K562 (cell line): ENCODE data around the gene ATG7. TPM values are rescaled to one million over a fixed set of nuclear protein-coding genes. Genes with fewer than 3 reads are reported as not detected.

Experiments used
- ARHGAP35 ChIP-seq: fragments of 450-650 bp; IDR thresholded peaks from 2 replicates; pipeline ENCODE4 v1.6.1; 2018; ENCODE audit not compliant: partially characterized antibody
- CREBBP ChIP-seq: IDR thresholded peaks from one replicate; pipeline ENCODE4 v1.6.1; 2012; ENCODE audit warnings: low read depth, mild to moderate bottlenecking, control low read depth, inconsistent platforms, low read length
- HDAC1 ChIP-seq, 2 experiments: fragments of 450-650 bp; IDR thresholded peaks; 2 replicates each; pipeline ENCODE4 v1.6.1; 2016 to 2017; ENCODE audit warnings: inconsistent platforms in 1 of 2, mild to moderate bottlenecking in 1 of 2, moderate library complexity in 1 of 2
- POLR2B ChIP-seq: fragments of 450-650 bp; IDR thresholded peaks from 2 replicates; pipeline ENCODE4 v1.6.1; 2018; ENCODE audit warnings: low read depth; ENCODE audit not compliant: partially characterized antibody
- PRPF4 ChIP-seq: fragments of 200-400 bp; formaldehyde crosslinking; IDR thresholded peaks from one replicate; pipeline ENCODE4 v1.6.1; 2017; ENCODE audit warnings: low read length, low read depth, mild to moderate bottlenecking; ENCODE audit not compliant: insufficient read depth, poor library complexity, severe bottlenecking
- polyA plus RNA-seq, 8 experiments: library from polyadenylated mRNA; depleted of rRNA in 4 of 8; stranded (reverse) in 5 of 8; unstranded in 3 of 8; fragments of >200 nt; fragmentation: Nextera tagmentation in 2 of 8; fragmentation: Illumina TruSeq in 1 of 8; extraction: Ambion mirVana in 2 of 8; extraction: Trizol in 1 of 8; gene quantifications; 2 replicates each; pipeline versions ENCODE4 v1.2.1 to v1.2.3, GENCODE V29; 2011 to 2014; ENCODE audit warnings: inconsistent platforms in 1 of 8, missing spikeins in 1 of 8
- total RNA-seq, 7 experiments: library from RNA; depleted of rRNA in 6 of 7; stranded (reverse); fragments of >200 nt in 6 of 7; fragmentation: Illumina TruSeq in 2 of 7; extraction: Trizol in 2 of 7; gene quantifications; 2 replicates each; pipeline versions ENCODE4 v1.2.1 to v1.2.3, GENCODE V29; 2011 to 2021; ENCODE audit warnings: low replicate concordance in 1 of 7
- TF ChIP-seq, protein P1 (sequence below): fragments of 250-450 bp; sonication (Bioruptor Pico); IDR thresholded peaks from 2 replicates; pipeline ENCODE4 v1.4.0; 2020; ENCODE audit warnings: mild to moderate bottlenecking, moderate library complexity
- TF ChIP-seq, protein P2 (sequence below): fragments of 450-650 bp; IDR thresholded peaks from 2 replicates; pipeline ENCODE4 v1.6.1; 2016; ENCODE audit warnings: borderline replicate concordance
- TF ChIP-seq, protein P3 (sequence below): fragments of 450-650 bp; formaldehyde crosslinking; IDR thresholded peaks from 2 replicates; pipeline ENCODE4 v1.4.0; 2020; ENCODE audit warnings: mild to moderate bottlenecking, mixed read lengths
- TF ChIP-seq, protein P4 (sequence below): fragments of 200-800 bp; sonication (Bioruptor generic); IDR thresholded peaks from 2 replicates; pipeline ENCODE4 v1.6.1; 2016; ENCODE audit warnings: missing genetic modification characterization, missing compliant biosample characterization
- TF ChIP-seq, protein P5 (sequence below): fragments of 450-650 bp; formaldehyde crosslinking; IDR thresholded peaks from 2 replicates; pipeline ENCODE4 v1.4.0; 2022; ENCODE audit warnings: mild to moderate bottlenecking, moderate library complexity

The ATG7 gene
- total and polyA plus RNA-seq, 9 of the 15 experiments (the other 6 are each of a cell fraction or from before 2014, with no cell fraction given) = 18.3 to 45.3 (median 33.6) TPM

DNA sequence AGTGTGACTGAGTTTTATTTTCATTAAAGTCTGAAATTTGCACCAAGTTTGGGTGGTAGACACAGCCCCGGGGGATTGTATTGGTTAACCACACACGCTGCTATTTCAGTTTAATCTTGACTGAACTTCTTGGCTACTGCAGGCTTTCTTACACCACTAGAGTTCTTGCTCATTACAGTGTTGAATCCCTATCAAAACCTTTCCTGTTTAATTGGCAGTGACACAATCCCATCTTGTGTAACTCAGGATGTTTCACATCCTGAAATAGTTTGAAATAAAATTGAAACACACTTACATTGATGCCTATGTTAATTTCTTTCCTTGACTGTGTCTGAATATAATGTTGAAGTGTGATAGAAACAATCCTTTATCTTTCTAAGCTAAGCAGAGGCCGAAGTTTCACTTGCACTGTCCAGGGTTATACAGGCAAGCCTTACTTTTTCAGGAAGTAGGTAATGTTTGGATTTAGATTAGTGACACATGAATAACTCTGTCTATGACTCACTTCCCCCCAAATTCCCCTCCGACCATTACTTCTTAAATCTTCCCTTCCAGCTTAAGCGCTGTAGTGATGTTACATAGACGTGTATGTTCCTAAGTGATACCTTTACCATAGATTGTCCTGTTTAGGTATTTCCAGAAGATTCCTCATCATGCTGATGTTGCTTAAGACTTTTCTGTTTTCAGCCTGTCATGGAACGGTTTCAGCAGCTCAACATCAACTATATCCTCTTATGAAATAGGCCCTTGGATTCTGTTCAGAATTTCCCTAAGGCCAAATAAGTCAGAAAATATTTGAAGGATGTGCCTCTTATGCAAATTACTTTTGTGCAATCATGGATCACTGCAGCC is 16.8 kb downstream of the ATG7 start (continued):
- TF ChIP-seq, protein P1, sequence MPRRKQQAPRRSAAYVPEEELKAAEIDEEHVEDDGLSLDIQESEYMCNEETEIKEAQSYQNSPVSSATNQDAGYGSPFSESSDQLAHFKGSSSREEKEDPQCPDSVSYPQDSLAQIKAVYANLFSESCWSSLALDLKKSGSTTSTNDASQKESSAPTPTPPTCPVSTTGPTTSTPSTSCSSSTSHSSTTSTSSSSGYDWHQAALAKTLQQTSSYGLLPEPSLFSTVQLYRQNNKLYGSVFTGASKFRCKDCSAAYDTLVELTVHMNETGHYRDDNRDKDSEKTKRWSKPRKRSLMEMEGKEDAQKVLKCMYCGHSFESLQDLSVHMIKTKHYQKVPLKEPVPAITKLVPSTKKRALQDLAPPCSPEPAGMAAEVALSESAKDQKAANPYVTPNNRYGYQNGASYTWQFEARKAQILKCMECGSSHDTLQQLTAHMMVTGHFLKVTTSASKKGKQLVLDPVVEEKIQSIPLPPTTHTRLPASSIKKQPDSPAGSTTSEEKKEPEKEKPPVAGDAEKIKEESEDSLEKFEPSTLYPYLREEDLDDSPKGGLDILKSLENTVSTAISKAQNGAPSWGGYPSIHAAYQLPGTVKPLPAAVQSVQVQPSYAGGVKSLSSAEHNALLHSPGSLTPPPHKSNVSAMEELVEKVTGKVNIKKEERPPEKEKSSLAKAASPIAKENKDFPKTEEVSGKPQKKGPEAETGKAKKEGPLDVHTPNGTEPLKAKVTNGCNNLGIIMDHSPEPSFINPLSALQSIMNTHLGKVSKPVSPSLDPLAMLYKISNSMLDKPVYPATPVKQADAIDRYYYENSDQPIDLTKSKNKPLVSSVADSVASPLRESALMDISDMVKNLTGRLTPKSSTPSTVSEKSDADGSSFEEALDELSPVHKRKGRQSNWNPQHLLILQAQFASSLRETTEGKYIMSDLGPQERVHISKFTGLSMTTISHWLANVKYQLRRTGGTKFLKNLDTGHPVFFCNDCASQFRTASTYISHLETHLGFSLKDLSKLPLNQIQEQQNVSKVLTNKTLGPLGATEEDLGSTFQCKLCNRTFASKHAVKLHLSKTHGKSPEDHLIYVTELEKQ (CRISPR knock-in tag) = no peak
- TF ChIP-seq, protein P2, sequence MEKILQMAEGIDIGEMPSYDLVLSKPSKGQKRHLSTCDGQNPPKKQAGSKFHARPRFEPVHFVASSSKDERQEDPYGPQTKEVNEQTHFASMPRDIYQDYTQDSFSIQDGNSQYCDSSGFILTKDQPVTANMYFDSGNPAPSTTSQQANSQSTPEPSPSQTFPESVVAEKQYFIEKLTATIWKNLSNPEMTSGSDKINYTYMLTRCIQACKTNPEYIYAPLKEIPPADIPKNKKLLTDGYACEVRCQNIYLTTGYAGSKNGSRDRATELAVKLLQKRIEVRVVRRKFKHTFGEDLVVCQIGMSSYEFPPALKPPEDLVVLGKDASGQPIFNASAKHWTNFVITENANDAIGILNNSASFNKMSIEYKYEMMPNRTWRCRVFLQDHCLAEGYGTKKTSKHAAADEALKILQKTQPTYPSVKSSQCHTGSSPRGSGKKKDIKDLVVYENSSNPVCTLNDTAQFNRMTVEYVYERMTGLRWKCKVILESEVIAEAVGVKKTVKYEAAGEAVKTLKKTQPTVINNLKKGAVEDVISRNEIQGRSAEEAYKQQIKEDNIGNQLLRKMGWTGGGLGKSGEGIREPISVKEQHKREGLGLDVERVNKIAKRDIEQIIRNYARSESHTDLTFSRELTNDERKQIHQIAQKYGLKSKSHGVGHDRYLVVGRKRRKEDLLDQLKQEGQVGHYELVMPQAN = no peak
- TF ChIP-seq POLR2B (no peak), PRPF4 (no peak), ARHGAP35 (no peak), CREBBP (no peak), HDAC1 (IDR thresholded peaks at IDR 0.05) (peak in 1 of 2 experiments; percentile 19; a peak in 1 of 4 replicates)
- TF ChIP-seq, protein P3, sequence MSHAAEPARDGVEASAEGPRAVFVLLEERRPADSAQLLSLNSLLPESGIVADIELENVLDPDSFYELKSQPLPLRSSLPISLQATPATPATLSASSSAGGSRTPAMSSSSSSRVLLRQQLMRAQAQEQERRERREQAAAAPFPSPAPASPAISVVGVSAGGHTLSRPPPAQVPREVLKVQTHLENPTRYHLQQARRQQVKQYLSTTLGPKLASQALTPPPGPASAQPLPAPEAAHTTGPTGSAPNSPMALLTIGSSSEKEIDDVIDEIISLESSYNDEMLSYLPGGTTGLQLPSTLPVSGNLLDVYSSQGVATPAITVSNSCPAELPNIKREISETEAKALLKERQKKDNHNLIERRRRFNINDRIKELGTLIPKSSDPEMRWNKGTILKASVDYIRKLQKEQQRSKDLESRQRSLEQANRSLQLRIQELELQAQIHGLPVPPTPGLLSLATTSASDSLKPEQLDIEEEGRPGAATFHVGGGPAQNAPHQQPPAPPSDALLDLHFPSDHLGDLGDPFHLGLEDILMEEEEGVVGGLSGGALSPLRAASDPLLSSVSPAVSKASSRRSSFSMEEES (CRISPR knock-in tag) = no peak
- TF ChIP-seq, protein P4, sequence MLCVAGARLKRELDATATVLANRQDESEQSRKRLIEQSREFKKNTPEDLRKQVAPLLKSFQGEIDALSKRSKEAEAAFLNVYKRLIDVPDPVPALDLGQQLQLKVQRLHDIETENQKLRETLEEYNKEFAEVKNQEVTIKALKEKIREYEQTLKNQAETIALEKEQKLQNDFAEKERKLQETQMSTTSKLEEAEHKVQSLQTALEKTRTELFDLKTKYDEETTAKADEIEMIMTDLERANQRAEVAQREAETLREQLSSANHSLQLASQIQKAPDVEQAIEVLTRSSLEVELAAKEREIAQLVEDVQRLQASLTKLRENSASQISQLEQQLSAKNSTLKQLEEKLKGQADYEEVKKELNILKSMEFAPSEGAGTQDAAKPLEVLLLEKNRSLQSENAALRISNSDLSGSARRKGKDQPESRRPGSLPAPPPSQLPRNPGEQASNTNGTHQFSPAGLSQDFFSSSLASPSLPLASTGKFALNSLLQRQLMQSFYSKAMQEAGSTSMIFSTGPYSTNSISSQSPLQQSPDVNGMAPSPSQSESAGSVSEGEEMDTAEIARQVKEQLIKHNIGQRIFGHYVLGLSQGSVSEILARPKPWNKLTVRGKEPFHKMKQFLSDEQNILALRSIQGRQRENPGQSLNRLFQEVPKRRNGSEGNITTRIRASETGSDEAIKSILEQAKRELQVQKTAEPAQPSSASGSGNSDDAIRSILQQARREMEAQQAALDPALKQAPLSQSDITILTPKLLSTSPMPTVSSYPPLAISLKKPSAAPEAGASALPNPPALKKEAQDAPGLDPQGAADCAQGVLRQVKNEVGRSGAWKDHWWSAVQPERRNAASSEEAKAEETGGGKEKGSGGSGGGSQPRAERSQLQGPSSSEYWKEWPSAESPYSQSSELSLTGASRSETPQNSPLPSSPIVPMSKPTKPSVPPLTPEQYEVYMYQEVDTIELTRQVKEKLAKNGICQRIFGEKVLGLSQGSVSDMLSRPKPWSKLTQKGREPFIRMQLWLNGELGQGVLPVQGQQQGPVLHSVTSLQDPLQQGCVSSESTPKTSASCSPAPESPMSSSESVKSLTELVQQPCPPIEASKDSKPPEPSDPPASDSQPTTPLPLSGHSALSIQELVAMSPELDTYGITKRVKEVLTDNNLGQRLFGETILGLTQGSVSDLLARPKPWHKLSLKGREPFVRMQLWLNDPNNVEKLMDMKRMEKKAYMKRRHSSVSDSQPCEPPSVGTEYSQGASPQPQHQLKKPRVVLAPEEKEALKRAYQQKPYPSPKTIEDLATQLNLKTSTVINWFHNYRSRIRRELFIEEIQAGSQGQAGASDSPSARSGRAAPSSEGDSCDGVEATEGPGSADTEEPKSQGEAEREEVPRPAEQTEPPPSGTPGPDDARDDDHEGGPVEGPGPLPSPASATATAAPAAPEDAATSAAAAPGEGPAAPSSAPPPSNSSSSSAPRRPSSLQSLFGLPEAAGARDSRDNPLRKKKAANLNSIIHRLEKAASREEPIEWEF (CRISPR knock-in tag) = no peak
- TF ChIP-seq, protein P5, sequence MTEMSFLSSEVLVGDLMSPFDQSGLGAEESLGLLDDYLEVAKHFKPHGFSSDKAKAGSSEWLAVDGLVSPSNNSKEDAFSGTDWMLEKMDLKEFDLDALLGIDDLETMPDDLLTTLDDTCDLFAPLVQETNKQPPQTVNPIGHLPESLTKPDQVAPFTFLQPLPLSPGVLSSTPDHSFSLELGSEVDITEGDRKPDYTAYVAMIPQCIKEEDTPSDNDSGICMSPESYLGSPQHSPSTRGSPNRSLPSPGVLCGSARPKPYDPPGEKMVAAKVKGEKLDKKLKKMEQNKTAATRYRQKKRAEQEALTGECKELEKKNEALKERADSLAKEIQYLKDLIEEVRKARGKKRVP (CRISPR knock-in tag) = no peak
